ENCODE data around the gene SORCS2.

DNA sequence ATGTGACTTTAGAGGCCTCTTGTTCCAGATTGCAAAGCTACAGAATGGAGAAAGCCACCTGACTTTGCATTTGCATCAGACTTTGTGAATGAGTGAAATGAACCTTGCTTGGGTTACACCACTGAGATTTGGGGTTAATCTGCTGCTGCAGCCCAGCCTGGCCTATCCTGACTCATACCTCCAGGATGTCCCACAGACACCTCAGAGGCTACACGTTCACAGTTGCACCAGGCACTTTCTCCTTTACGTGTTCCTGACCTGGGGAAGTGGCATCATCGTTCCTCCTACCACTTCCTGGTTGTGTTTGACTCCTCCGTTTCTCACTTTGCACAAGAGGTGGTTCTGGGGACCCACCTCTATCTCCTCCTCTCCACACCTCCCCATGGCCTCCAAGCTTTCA lies 9.2 kb upstream of the SORCS2 start:
- TF ChIP-seq GATA2 (IDR thresholded peaks at IDR 0.05; ENCODE audit: low read depth, low read length) (no peak), GATA3 (IDR thresholded peaks at IDR 0.05; ENCODE audit: low read depth, low read length) (no peak)

Data from SH-SY5Y (cell line).